ENCODE measurements around the gene NEK7.

DNA sequence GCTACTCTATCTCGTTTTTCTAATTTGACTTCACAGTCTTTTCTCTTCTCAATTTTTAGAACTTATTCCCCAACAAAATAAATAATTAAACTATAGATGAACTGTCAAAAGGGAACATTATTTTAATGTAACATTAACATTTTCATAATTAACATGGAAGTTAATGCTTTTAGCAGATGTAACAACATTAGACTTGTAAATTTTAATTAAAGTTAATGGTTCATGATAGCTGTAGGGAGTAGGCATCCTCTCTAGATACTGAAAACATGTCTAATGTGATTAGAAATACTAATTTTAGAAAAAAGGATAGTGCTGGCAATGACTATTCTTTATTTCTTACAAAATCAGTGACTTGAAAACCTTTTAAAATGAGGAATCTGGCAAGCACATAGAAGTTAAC, 32.1 kb upstream of the NEK7 start:
- TF ChIP-seq POLR2A (IDR thresholded peaks at IDR 0.05; ENCODE audit: low read length) (no peak), GATA1 (IDR thresholded peaks at IDR 0.05; ENCODE audit: low read depth, low read length) (no peak)
